Muscle layer of duodenum (tissue), 2 donors: Measurements from ENCODE around the gene UPF3A.
"Not testable (repeated sequence)": the region's sequence is repeated elsewhere in the genome, so short reads cannot be mapped to it uniquely, and the experiment has no call there.

Experiments
- H3K27ac ChIP-seq: one replicate; pipeline ENCODE4 v1.7.0; 2013; ENCODE audit warnings: mild to moderate bottlenecking, low read length
- H3K27me3 ChIP-seq: one replicate; pipeline ENCODE4 v1.7.0; 2013; ENCODE audit warnings: low read depth, mild to moderate bottlenecking, control low read depth, low read length
- H3K36me3 ChIP-seq, 2 donors: one replicate each; pipeline ENCODE4 v1.7.0; 2013; ENCODE audit warnings: low read length in 2 of 2, control low read depth in 1 of 2, mild to moderate bottlenecking in 1 of 2; ENCODE audit not compliant: insufficient read depth in 2 of 2, control insufficient read depth in 1 of 2
- H3K4me1 ChIP-seq, 2 donors: one replicate each; pipeline ENCODE4 v1.7.0; 2013; ENCODE audit warnings: low read length in 2 of 2, mild to moderate bottlenecking in 2 of 2, control low read depth in 1 of 2, moderate library complexity in 1 of 2; ENCODE audit not compliant: insufficient read depth in 2 of 2, control insufficient read depth in 1 of 2
- H3K4me3 ChIP-seq, 2 donors: one replicate each; pipeline ENCODE4 v1.7.0; 2013; ENCODE audit warnings: low read length in 2 of 2, low read depth in 1 of 2, mild to moderate bottlenecking in 1 of 2
- H3K9me3 ChIP-seq, 2 donors: one replicate each; pipeline ENCODE4 v1.7.0; 2013; ENCODE audit warnings: low read length in 2 of 2, control low read depth in 1 of 2, mild to moderate bottlenecking in 1 of 2; ENCODE audit not compliant: control insufficient read depth in 1 of 2
- donor health status: healthy.

Gene UPF3A

GRCh38 chr13:114339857-114340534, 58.6 kb downstream of the UPF3A start:
- Histone ChIP-seq H3K27ac (no peak overlapping the region), H3K4me3 (no peak overlapping the region), H3K4me1 (no peaks in the 10 kb centered on the region), H3K36me3 (no peaks in the 10 kb centered on the region), H3K9me3 (no peaks in the 10 kb centered on the region), H3K27me3 (no peaks in the 10 kb centered on the region)

- H3K9me3 ChIP-seq: no peaks in the 10 kb centered on the region
- no peaks in the 10 kb centered on the region for H3K4me1 ChIP-seq
- H3K4me3 ChIP-seq: no peak overlapping the region
- H3K27me3 ChIP-seq: no peaks in the 10 kb centered on the region
- H3K27ac ChIP-seq: no peak overlapping the region
- no peaks in the 10 kb centered on the region for H3K36me3 ChIP-seq
These were observed 59.8 kb downstream of the UPF3A start for GRCh38 chr13:114341003-114341777.

- not testable (repeated sequence) for H3K4me1 ChIP-seq, H3K27me3 ChIP-seq, H3K4me3 ChIP-seq, H3K9me3 ChIP-seq, H3K36me3 ChIP-seq, H3K27ac ChIP-seq
These were observed 65.9 kb downstream of the UPF3A start for GRCh38 chr13:114347256-114347655.

- H3K9me3 ChIP-seq, H3K4me1 ChIP-seq, H3K27ac ChIP-seq, H3K4me3 ChIP-seq, H3K36me3 ChIP-seq, H3K27me3 ChIP-seq: not testable (repeated sequence)
These were observed 71.4 kb downstream of the UPF3A start for GRCh38 chr13:114352763-114353162.

GRCh38 chr13:114353382-114353781, 72.0 kb downstream of the UPF3A start:
- H3K27ac ChIP-seq, H3K4me1 ChIP-seq, H3K27me3 ChIP-seq, H3K9me3 ChIP-seq, H3K4me3 ChIP-seq, H3K36me3 ChIP-seq: not testable (repeated sequence)
